SK-N-DZ (cell line): ENCODE results near the gene HDAC4.

Source experiments
- DNase-seq: peaks from one replicate; pipeline ENCODE4 v3.0.0-alpha.2; 2015; ENCODE audit warnings: low spot score

HDAC4 gene

DNA sequence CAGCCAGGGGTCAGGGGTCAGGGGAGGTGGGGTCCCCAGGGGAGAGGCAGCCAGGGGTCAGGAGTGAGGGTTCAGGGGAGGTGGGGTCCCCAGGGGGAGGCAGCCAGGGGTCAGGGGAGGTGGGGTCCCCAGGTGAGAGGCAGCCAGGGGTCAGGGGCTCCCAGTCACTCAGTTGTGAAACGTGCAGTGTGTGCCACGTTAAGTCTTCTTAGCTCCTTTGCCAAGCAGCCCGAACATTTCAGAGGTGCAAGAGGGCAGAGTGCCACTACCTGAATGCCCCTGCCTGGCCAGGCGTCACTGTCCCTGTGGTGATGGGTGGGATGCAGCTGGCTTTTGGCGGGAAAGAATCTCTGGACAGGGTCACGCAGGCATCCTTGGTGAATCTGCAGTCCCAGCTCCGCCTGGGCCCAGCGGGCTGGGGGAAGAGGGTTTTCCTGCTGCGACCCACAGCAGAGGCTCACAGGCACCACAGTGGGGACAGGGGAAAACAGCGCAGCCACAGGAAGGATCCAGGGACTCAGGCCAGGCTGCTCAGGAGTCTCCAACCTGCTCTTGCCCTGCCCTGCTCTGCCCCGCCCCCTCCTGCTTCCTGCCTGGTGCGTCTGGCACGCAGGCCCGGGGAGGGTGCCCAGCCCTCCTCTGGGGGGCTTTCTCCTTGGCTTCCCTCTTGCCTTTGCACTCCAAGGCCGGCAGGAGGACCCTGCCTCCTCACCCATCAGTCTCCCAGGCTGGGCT is 364.7 kb downstream of the HDAC4 start:
- DNase-seq = no peak

DNA sequence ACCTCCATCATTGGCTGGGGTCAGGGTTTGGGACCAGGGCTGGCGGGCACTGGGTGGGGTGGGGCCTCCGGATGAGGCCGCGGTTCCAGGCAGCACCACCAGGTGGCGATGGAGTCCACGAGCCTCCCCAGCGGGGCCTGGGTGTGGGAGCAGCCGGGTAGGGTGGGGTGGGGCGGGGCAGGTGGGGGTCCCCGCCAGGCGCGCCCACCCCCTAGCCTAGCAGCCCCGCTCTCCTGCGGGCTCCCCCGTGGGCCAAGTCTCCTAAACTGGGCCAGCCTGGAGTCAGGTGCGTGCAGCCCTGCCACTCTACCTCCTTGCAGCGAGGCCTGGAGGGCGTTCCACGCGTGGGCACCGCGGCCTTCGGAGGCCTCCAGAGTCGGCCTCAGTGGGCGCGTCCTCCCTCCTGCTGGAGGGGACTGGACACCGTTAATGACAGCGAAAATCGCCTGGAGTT is 365.4 kb downstream of the HDAC4 start:
- DNase-seq = peak; percentile 28

DNA sequence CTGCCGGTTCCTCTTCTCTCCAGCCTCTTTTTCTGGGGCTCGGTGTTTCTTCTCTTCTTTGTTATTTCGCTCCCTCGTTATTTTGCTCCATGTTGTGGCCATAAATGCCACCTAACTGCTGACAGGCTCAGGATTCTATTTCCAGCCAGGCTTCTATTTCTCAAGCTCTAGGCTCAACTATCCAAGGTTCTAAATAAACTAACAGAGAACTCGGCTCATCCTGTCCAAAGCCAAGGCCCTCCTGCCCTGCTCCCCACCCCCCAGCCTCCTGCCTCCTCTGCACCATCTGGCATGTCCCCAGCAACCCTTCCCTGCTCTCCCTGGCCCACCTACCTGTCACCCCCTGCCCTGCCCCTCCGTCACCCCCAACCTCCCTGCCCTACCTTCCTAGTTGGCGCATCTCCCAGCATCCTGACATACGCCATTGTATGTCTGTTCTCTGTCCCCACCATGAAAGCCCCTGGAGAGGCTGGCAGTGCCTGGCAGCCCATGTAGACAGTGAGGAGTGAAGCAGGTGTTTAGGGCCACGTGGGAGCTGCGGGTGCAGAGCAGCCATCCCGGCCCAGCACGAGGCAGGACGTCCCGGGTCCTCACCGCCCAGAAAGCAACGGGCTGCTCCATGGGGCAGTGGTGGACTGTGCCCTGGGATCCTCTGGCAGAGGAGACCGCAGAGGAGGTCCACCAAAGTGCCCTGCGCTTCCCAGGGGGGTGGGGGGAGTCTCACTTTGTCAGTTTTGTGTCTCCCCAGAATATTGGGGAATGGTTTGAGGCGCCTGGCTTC is 366.1 kb downstream of the HDAC4 start:
- no peak for DNase-seq

DNA sequence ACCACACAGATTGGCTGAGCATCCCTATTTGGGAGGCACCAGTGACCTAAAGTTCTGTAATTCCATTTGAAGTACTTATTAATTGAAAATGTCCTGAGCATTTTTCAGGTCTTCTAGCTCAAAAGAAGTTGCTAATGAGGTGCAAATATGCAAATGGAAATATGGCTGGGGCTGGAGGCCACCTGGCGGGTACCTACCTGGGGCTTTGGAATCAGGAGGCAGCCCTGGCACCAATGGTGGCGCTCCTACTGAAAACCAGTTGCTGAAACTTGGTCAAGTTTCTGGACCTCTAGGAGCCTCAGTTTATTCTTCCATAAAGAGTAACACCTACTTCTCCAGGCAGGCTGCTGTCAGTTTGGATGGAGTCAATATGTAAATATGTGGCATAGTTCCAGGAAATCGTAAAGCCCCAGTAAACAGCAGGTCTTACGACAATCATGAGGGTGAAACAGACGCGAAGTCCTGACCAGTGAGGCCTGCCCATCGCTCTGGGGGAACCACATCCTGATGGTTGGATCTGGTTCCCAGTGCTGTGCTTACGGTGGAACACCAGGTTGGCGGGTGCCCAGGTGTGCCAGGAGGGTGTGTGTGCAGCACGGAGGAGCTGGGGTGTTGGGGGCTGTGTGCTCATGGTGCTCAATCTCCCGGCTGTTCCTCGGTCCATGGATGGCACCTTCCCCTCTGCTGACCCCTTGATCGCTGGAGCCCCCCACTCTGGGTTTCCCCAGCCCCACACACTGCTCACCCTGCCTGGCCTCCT is 366.8 kb downstream of the HDAC4 start:
- no peak for DNase-seq

DNA sequence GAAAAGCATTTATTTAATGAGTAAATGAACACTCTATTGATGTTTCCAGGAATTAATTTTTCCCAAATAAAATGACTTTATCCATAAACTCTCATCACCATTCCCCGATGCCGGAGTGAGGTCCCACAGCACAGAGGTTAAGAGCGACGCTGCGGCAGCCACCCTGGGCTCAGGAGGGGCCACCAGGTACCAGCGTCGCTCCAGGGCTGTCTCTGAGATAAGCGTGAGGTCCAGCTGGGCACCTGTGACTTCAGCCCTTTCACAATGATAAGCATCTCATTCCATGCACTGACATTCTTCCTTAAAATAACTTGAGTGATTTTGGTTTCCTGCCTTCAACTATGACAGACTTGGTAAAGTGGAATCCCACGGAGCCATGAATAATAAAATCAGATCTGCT is 370.9 kb downstream of the HDAC4 start:
- DNase-seq = no peak

DNA sequence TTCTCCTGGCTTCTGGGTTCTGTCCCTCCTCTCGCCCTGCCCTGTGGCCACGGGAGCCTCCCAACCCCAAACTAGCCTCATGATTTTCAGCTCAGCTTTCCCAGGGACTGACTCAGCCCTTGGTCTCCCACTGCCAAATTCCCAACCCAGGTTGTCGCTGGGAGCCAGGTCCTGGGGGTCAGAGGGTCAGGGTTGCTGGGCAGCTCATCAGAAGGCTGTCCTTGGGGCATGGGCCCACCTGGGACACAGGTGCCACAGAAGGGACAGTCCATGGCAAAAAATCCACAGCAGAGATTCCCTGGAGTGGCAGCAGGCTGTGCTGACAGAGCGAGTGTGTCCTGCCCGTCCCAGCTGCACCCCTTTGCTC is 372.6 kb downstream of the HDAC4 start:
- no peak for DNase-seq

DNA sequence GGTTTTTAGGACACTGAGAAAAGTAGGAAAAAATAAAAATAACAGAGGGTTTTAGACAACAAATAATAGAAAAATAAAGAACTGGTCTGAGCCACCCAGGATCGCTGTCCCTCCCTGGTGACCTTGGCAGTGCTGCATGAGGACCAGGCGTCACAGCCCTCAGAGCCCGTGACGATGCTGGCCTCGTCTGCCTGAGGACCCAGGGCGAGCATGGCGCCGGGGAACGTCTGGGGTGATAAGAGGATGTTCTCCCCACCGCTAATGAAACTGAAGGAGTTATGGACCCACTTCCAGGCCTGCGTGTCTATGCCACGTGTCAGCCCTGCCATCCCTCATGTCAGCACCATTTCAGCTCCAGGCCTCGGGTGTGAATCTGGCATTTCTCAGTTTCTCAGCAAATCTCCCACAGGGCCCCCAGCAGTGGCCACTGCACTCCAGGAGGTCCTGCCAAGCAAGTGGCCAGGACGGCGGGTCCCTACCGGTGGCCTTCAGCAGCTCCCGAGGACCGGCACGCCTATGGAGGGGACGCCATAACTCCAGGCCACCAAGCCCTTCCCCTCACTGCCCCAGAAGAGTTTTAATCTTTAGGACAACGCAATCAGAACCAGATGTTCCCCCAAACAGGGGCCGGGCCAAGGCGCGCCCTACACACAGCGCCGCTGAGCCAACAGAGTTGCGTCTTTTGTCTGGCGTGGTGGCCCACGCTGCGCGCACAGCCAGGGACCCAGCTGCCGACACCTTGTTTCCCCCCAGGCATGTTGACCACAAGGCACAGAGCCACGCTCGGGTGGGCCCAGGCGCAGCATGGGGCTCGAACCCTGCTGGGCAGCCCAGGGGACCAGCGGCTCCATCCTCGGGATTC is 373.2 kb downstream of the HDAC4 start:
- no peak for DNase-seq

DNA sequence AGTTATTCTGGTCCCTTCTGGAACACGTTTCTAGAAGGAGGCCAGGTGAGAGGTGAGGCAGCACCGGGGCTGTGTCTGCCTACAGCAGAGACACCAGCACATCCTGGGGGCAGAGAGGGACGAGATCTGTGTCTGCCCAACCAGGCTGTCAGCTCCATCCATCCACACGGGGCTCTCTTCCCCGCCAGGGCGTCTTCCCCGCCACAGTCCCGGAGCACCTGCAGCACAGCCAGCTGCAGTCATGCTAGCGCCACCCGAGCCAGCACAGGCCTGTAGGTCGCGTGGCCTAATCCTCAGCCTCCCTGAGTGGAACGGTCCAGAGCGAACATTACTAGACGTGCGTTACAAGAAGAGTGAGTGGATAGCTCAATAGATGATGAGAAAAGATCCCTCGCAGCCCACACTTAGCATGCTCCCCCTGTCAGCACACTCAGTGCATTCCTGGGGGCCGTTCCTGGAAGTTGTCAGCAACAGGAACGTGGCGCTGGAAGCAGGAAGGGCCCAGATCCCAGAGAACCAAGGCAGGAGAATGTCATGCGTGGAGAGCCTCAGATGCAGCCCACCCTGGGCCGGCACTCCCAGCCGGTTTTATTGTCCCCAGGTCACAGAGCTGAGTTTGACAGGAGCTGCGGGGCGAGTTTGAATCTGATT is 374.0 kb downstream of the HDAC4 start:
- DNase-seq = peak; percentile 60

DNA sequence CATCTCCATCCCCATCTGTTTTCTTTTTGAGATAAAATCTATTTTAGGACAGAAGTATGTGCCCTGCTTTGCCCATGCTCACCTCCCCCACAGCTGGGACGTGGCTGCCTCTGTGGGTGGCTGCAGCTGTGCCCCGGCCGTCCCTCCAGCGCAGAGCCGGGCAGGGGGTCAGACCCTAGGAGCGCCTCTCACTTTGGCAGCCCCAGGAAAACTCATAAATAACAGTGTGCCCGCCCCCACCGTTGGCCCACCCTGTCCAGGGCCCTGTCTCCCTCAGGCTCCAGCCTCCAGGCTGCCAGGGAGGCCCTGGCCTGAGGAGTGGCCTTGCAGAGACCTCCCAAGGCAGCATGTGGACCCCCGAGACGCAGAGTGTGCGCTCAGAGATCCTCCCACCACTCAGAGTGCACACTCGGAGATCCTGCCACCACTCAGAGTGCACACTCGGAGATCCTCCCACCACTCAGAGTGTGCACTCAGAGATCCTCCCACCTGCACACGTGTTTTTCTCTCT is 374.8 kb downstream of the HDAC4 start:
- no peak for DNase-seq

DNA sequence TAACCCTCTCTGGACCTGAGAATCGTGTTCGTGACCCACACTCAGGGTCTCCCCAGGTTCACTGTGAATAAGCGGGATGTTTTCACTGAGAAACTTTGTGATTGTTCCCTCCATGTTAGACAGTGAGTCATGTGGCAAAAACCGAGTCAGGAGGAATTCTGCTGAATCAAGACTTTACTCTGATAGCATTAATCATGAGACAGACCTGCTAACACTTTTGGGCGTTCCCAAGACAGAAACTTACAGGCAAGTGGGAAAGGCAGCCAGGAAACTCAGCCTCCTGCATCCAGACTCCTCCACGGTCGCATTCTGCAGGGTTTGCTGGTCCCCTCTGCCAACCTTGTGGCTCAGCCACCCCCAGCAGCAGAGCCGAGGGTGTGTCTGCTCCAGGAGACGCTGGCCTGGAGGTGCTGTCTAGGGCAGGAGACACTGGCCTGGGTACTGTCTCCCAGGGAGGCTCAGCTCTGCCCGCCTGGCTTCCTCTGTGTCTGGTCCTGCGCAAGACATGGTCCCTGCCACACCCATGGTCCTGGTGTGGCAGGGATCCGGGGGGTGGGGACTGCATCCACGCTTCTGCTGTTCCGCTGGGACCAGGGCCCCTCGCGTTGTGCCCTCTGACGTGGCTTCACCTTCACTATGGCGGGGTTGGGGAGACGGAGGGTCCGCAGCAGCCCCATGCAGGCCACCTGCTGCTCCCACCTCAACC is 375.6 kb downstream of the HDAC4 start:
- no peak for DNase-seq

DNA sequence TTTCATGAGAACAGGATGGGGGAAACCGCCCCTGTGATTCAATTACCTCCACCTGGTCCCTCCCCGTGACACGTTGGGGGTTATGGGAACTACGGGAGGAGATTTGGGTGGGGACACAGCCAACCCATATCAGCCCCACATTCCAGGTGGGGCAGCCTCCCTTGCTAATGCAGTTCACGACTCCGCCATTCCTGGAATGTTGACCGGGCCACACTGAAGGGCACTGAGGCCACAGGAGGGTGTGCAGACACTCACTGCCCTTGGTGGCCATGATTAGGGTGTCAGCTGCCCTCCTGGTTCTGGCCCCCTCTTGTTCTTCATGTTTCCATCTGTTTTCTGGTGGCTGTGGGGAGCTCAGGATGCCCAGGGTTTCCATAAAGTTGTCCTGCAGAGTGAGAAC is 376.6 kb downstream of the HDAC4 start:
- DNase-seq = no peak

DNA sequence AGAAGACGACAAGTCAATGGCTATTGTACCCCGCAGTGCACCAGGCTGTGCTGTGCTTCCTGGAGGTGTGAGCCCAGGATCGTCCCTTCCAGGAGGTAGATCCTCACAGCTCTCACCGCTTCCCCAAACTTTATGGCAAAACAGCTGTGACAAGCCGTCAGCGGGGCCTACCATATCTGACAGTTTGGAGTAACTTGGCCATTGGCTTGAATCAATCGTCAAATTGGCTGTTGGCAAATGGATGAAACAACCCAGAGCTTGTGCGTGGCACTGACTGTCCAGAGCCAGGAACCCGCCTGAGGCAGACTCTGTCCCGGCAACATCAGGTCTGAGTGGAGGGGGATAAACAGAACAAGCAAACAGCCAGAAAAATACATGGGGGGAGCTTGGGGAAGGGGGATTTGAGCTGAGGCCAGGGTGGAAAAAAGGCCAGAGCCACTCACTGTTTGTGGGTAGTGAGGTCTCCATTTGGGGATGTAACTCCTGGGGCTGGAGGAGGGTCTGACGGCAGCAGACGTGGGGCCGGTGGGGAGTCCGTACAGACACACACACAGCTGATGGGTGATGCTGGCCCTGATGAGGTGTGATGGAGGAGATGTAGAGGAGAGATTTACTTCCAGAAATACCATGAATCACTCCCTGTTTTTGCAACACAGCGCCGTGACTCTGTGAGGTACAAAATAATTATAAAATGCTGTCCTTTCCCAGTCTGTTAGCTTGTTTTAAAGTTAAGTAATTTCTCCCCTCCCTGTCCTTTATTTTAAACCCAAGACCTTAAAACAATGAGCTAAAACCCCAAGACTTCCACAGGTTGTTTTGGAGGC is 378.2 kb downstream of the HDAC4 start:
- no peak for DNase-seq

DNA sequence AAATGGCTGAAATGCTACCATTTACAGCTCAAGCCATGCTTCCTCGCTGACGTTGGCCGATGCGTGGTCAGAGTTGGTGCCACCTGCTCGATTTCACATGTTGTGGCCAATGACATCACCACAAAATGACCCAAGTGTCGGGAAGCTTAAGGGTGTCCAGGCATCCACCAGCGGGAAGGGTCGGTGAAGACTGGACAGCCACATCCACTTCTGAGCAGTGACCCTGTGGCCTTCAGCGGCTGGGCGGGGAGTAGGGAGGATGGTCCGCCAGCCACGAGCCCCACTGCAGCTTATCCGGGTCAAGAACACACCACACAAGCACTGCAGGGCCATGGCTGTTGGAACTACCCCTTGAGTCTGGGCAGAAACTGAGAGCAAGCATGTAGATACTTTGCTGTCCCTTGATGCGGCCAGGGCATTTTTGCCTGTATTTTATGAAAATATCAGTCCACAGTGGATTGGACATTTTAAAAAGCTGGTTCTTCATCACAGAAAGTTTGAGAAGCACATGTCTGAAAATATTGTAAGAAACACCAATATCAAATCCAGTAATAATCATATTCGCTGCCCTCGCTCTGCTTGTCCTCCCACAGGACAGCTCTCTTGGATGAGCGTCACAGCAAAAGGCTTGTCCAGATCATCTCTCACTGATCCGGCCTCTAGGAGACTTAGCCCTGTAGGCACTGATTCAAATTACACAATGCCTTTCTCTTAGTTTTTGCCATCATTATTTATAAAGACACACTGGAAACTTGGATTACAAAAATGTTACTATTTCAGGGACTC is 379.0 kb downstream of the HDAC4 start:
- no peak for DNase-seq

DNA sequence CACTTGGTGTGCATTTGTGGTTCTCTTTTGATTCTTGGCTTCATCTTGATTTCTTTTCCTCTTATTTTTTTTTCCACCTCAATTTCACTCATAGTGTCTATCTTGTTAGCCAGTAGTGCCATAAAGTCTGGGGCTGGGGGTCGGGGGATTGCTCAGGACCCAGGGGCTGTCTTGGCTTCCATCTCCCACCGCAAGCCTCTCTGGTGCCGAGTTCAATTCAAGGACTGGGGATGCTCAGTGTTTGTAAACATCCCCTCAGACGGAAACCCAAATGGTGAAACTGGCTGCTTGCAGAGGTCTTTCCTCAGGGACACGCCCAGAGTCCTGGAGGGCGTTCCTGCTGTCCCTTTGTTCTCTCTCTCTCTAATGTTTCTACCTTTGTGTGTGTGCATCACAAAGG is 379.6 kb downstream of the HDAC4 start:
- DNase-seq = no peak

DNA sequence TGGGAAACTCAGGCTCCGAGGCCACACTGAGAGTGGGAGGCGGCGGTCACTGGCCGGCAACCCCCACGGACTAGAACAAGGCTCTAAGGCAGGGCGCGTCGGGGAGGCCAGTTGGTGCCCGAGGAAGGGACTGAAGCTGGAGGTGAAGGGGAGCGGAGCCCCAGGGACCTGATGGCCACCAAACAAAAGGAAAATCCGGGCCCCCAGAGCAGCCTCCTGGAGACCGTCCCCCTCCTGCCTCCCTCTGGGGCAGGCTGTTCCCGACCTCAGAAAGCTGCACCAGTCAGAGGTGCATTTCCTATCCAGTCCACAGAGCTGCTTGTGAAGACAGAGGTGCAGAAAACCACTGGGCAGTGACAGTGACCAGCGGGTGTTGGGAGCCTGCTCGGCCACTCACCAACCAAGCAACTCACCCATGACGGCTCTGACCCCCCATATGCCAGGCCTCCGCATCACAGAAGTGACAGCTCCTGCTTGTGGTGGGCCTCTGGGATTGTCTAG is 380.2 kb downstream of the HDAC4 start:
- DNase-seq = no peak

DNA sequence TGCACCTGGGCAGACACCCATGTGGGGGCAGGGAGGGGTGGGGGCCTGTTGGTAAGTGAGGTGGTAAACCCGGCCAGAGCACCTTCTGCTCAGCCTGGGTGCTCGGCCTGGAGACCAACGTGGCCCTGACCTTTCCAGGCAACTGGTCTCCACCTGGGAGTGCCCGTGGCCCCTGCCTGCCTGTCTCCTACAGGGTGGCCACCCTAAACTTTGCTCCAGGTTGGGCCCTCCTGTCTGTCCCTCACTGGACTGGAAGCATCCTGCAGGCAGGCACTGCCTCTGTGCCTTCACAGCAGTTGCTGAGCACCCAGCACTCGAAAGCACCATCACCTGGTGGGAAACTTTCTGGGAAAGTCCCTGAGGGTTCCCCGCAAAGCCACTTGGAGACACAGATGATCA is 381.6 kb downstream of the HDAC4 start:
- DNase-seq = no peak

DNA sequence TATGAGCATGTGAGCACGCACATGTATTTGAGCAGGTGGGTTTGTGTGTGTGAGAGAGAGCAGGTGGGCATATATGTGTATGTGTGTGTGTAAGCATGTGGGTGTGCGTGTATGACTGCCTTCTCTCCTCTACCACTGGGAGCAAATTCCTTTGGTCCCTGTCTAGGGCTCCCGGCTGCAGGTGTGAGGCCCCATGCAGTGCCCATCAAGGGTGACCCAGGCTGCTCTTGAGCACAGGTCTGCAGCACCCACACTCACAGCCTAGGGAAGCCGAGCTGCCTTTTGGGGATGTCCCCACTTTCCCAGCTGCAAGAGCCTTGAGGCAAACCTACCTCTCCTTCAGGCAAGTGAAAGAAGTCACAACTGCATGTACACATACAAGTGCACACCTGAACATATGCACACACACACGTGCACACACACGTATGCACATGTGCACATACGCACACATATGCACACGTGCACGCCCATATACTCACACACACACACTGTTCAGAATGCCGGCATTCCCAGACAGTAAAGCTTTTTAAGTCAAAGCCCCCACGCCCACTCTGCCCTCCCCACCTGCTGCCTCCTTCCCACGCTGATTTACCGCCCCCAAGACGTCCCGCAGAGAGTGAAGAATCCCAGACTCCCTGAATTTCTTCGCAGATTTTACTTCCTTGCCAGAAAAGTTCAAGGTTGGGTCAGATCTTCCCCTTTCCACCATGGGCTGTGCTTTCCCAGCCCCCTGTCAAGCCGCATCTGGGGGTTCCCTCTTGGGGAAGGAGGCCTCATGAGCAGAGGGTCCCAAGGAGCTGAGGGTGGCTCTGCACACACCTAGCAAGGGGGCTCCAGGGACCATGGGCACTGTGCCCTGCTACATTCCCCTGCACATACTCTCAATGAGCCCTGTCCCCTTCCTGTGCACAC is 382.3 kb downstream of the HDAC4 start:
- DNase-seq = no peak
